GM12873 (cell line): ENCODE measurements around the gene BBS1.

ENCODE experiments used
- TF ChIP-seq, protein P1 (sequence below): IDR thresholded peaks from 2 replicates; pipeline ENCODE4 v1.5.1; 2012; ENCODE audit warnings: low read depth, mild to moderate bottlenecking, moderate library complexity, low read length, control low read depth; ENCODE audit not compliant: insufficient read depth; ENCODE audit errors: missing control alignments

The BBS1 gene

DNA sequence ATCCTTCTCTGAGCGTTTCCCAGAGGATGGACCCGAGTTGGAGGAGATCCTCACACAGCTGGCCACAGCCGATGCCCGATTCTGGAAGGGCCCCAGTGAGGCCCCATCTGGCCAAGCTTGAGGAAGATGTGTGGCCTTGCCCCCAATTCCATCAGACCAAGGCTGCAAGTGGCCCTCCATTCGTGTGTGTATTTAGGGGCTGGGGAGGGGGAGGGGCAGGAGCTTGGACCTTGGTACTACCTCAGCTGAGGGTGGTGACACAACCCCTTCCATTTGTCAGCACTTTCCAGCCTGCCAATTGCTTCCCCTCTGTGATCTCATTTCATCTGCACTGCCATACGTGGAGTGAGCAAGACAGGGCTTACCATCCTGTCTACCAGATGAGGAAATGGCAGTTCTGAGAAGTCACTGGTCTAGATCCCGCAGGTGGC, 1.3 kb upstream of the BBS1 start:
- TF ChIP-seq, protein P1, sequence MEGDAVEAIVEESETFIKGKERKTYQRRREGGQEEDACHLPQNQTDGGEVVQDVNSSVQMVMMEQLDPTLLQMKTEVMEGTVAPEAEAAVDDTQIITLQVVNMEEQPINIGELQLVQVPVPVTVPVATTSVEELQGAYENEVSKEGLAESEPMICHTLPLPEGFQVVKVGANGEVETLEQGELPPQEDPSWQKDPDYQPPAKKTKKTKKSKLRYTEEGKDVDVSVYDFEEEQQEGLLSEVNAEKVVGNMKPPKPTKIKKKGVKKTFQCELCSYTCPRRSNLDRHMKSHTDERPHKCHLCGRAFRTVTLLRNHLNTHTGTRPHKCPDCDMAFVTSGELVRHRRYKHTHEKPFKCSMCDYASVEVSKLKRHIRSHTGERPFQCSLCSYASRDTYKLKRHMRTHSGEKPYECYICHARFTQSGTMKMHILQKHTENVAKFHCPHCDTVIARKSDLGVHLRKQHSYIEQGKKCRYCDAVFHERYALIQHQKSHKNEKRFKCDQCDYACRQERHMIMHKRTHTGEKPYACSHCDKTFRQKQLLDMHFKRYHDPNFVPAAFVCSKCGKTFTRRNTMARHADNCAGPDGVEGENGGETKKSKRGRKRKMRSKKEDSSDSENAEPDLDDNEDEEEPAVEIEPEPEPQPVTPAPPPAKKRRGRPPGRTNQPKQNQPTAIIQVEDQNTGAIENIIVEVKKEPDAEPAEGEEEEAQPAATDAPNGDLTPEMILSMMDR: no peak

DNA sequence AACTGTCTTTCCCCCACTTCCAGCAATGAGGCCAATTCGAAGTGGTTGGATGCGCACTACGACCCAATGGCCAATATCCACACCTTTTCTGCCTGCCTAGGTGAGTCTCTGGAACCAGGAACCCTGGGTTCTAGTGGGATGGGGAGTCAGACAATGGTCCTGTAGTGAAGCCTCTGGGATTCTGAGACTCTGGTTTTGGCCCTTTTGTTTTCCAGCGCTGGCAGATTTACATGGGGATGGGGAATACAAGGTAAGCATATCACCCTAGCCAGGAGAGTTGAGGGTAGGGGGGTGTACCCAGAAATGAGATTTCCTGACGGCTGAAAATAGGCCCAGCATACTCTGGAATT, 530 bp downstream of the BBS1 start:
- TF ChIP-seq, protein P1: no peak

DNA sequence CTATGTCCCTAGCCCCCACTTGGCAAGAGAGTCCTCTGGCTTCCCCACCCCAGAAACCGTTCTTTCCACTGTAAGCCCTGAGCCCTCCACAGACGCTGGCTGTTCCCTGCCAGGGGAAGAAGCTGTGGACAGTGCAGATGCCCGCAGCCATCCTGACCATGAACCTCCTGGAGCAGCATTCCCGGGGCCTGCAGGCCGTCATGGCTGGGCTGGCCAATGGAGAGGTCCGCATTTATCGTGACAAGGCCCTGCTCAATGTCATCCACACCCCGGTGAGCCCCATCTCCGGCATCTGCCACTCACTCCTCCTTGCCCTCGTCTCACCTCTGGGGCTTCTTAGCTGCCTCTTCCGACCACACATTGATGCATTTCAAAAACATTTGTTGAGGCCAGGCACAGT, 13.2 kb downstream of the BBS1 start:
- TF ChIP-seq, protein P1: no peak

DNA sequence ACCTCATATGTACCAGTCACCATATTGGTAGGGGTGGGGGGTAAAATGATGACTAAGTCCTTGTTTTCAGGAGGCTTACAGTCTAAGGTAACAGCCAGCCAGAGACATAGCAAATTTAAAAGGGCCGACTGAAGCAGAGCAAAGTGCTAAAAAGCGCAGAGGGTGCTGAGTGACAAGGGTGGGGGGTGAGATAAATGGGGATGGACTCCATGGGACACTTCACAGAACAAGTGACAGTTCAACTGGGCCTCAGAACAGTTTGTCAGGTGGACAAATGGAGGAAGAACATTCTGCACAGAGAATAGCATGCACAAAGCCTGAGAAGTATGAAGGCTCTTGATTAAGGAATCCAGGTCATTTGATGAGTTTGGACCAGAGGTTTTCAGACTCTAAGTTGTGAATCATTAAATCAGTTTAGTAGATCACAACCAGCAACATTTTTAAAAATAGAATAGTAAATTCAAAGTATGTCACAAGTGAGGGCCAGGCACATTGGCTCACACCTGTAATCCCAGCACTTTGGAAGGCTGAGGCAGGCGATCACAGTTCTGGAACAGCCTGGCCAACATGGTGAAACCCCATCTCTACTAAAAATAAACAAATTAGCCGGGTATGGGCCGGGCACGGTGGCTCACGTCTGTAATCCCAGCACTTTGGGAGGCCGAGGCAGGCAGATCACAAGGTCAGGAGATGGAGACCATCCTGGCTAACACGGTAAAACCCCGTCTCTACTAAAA, 14.0 kb downstream of the BBS1 start:
- TF ChIP-seq, protein P1: no peak

DNA sequence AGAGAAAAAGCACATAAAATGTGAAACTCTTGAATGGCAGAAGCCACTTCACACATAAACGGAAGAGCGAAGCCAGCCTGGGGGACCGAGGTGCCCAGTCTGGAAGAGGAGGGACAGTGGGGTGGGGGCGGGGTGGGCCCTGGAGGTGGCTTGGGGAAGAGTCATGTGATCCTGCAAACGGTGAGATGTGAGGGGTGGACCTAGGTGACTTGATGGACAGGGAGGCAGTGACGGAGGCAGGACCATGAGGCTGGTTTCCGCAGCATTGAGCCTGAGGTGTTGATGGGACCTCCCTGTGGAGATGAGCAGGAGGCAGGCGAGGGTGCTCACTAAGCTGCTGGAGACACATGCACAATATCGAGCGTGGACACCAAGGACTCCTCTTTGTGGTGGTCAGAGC, 18.6 kb downstream of the BBS1 start:
- TF ChIP-seq, protein P1: no peak

DNA sequence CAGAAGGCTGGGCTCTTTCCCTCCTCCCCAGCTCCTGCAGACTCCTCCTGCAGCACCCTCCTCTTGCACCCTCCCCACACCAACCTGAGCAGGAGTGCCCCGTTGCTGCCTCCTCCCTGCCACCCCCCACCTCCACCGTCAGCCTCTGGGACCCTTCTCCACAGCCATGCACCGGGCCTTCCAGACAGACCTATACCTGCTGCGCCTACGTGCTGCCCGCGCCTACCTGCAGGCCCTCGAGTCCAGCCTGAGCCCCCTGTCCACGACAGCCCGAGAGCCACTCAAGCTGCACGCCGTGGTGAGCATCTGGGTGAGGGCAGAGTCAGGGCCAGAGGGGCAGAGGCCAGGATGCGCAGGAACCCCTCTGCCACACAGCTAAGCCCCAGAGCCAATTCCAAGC, 19.2 kb downstream of the BBS1 start:
- TF ChIP-seq, protein P1: no peak

DNA sequence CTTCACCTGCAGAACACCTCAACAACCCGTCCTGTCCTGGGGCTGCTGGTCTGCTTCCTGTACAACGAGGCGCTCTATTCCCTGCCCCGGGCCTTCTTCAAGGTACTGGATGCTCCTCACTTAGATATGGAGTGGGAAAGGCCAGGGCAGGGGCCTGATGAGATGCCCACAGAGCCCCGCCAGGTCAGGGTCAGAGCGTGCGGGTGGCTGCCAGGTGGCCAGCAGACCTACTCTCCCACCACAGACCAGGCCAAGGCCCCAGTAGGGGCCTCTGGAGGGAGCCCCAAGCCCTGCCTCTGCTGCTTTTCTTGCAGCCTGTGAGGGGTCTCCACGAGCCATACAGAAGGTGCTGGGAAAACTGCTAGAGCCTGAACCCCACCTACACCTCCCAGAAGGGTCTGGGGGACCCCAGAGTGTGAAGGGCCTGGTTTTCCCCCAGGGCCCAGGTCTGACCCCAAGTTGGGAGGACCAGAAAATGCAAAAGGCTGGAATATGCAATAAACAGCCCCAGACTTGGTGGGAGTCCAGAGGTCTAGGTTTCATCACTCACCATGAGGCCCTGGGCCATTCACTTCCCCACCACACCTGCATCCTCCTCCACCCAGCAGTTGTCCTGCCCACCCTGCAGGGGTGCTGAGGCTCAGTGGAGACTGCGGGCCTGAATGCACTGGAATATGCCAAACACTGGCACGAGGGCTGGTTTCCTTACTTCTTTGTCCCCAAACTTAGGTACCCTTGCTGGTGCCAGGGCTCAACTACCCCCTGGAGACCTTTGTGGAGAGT, 20.7 kb downstream of the BBS1 start:
- TF ChIP-seq, protein P1: no peak
